Karpas-422 (cell line): Measurements from ENCODE around the gene GCNA. TPM values are rescaled to one million over a fixed set of nuclear protein-coding genes. Genes with fewer than 3 reads are reported as not detected.

Experiments
- DNase-seq: peaks from one replicate; pipeline ENCODE4 v3.0.0-alpha.2; 2015
- H2AFZ ChIP-seq: fragments of 200-600 bp; sonication (generic); 2 replicates; pipeline ENCODE4 v1.6.1; 2014; ENCODE audit warnings: antibody characterized with exemption, low read length, mixed read lengths
- H3K27ac ChIP-seq: fragments of 200-600 bp; sonication (generic); 2 replicates; pipeline ENCODE4 v1.5.1; 2014; ENCODE audit warnings: mild to moderate bottlenecking, low read length, moderate library complexity
- H3K27me3 ChIP-seq: fragments of 200-600 bp; sonication (generic); 2 replicates; pipeline ENCODE4 v1.6.1; 2014; ENCODE audit warnings: low read length, mixed read lengths
- H3K36me3 ChIP-seq: fragments of 200-600 bp; sonication (generic); 2 replicates; pipeline ENCODE4 v1.6.1; 2014; ENCODE audit warnings: low read length, mixed read lengths; ENCODE audit not compliant: insufficient read depth
- H3K4me1 ChIP-seq: fragments of 200-600 bp; sonication (generic); 2 replicates; pipeline ENCODE4 v1.6.1; 2014; ENCODE audit warnings: mild to moderate bottlenecking, low read length, mixed read lengths
- H3K4me2 ChIP-seq: fragments of 200-600 bp; sonication (generic); 2 replicates; pipeline ENCODE4 v1.6.1; 2014; ENCODE audit warnings: low read length, low read depth, mild to moderate bottlenecking; ENCODE audit not compliant: poor library complexity, severe bottlenecking
- H3K4me3 ChIP-seq: fragments of 200-600 bp; sonication (generic); 2 replicates; pipeline ENCODE4 v1.5.1; 2014; ENCODE audit warnings: mild to moderate bottlenecking, antibody characterized with exemption, low read length, mixed read lengths
- H3K79me2 ChIP-seq: fragments of 200-600 bp; sonication (generic); 2 replicates; pipeline ENCODE4 v1.6.1; 2014; ENCODE audit warnings: mild to moderate bottlenecking, low read length, mixed read lengths
- H3K9ac ChIP-seq: fragments of 200-600 bp; sonication (generic); 2 replicates; pipeline ENCODE4 v1.6.0; 2014; ENCODE audit warnings: low read length
- H3K9me2 ChIP-seq: fragments of 200-600 bp; sonication (generic), shearing (Covaris generic); replicated peaks from 2 replicates; pipeline ENCODE4 v1.6.0; 2014; ENCODE audit warnings: mild to moderate bottlenecking, low read length, moderate library complexity; ENCODE audit not compliant: insufficient read depth
- H3K9me3 ChIP-seq: fragments of 300-700, 200-600 bp; sonication (generic); 2 replicates; pipeline ENCODE4 v1.6.1; 2014; ENCODE audit warnings: low read length, mixed read lengths
- H4K20me1 ChIP-seq: fragments of 200-600 bp; sonication (generic); 2 replicates; pipeline ENCODE4 v1.6.1; 2014; ENCODE audit warnings: mild to moderate bottlenecking, antibody characterized with exemption, low read length, low read depth; ENCODE audit not compliant: insufficient read depth
- total RNA-seq: library from RNA; depleted of rRNA; stranded (reverse); fragments of >200 nt; shearing (Covaris generic); gene quantifications from 2 replicates; pipeline ENCODE4 v1.2.3, GENCODE V29; 2014; ENCODE audit warnings: low replicate concordance

GCNA gene
- total RNA-seq, 1 experiment from 2014 or later = 5.4 TPM

GRCh38 chrX:71629467-71629866 lies 51.2 kb downstream of the GCNA start:
- Histone ChIP-seq H2AFZ (no peak overlapping the region), H3K79me2 (no peaks in the 10 kb centered on the region), H3K27me3 (no peaks in the 10 kb centered on the region), H4K20me1 (no peaks in the 10 kb centered on the region), H3K9me2 (no peaks in the 10 kb centered on the region), H3K4me1 (peaks cover 14% of the 10 kb centered on the region), H3K4me2 (peak overlapping the region; percentile 60), H3K9ac (peak overlapping the region; percentile 43; the same call in 1 of the 2 replicates), H3K27ac (no peak overlapping the region), H3K9me3 (no peaks in the 10 kb centered on the region), H3K4me3 (peak overlapping the region; percentile 13; the same call in 1 of the 2 replicates), H3K36me3 (no peaks in the 10 kb centered on the region)
- peak; percentile 71 for DNase-seq

- no peak overlapping the region for H3K4me2 ChIP-seq
Measured at GRCh38 chrX:71632923-71633657, 54.9 kb downstream of the GCNA start.

GRCh38 chrX:71634366-71634765 lies 56.1 kb downstream of the GCNA start:
- no peaks in the 10 kb centered on the region for H3K9me2 ChIP-seq
- no peak for DNase-seq
- H3K27me3 ChIP-seq = no peaks in the 10 kb centered on the region
- no peak overlapping the region for H3K4me2 ChIP-seq
- H3K27ac ChIP-seq = no peak overlapping the region
- H3K9me3 ChIP-seq = no peaks in the 10 kb centered on the region
- no peak overlapping the region for H3K4me3 ChIP-seq
- H4K20me1 ChIP-seq = no peaks in the 10 kb centered on the region
- H3K4me1 ChIP-seq = peaks cover 13% of the 10 kb centered on the region
- H3K79me2 ChIP-seq = no peaks in the 10 kb centered on the region
- H3K9ac ChIP-seq = no peak overlapping the region
- no peak overlapping the region for H2AFZ ChIP-seq
- H3K36me3 ChIP-seq = no peaks in the 10 kb centered on the region

More at GRCh38 chrX:71632923-71633657, 54.9 kb downstream of the GCNA start:
- Histone ChIP-seq H2AFZ (no peak overlapping the region), H3K9me2 (no peaks in the 10 kb centered on the region), H3K79me2 (no peaks in the 10 kb centered on the region), H3K36me3 (no peaks in the 10 kb centered on the region), H3K9me3 (no peaks in the 10 kb centered on the region), H3K4me1 (peaks cover 21% of the 10 kb centered on the region), H4K20me1 (no peaks in the 10 kb centered on the region), H3K9ac (no peak overlapping the region), H3K27ac (no peak overlapping the region), H3K27me3 (no peaks in the 10 kb centered on the region), H3K4me3 (no peak overlapping the region)
- DNase-seq = no peak

GRCh38 chrX:71636438-71637252 lies 58.4 kb downstream of the GCNA start:
- H3K4me3 ChIP-seq = no peak overlapping the region

GRCh38 chrX:71637253-71637618 lies 59.0 kb downstream of the GCNA start:
- Histone ChIP-seq H3K9me2 (no peaks in the 10 kb centered on the region), H3K79me2 (no peaks in the 10 kb centered on the region), H3K27me3 (no peaks in the 10 kb centered on the region), H3K4me1 (peaks cover 7% of the 10 kb centered on the region), H3K36me3 (no peaks in the 10 kb centered on the region), H4K20me1 (no peaks in the 10 kb centered on the region), H3K4me3 (no peak overlapping the region), H3K9me3 (no peaks in the 10 kb centered on the region), H2AFZ (no peak overlapping the region), H3K9ac (no peak overlapping the region), H3K4me2 (no peak overlapping the region), H3K27ac (no peak overlapping the region)
- no peak for DNase-seq

More at GRCh38 chrX:71636438-71637252, 58.4 kb downstream of the GCNA start:
- no peak overlapping the region for H2AFZ ChIP-seq
- no peaks in the 10 kb centered on the region for H3K36me3 ChIP-seq
- no peak overlapping the region for H3K27ac ChIP-seq
- no peaks in the 10 kb centered on the region for H3K9me3 ChIP-seq
- no peaks in the 10 kb centered on the region for H3K27me3 ChIP-seq
- no peaks in the 10 kb centered on the region for H4K20me1 ChIP-seq
- DNase-seq = no peak
- H3K9ac ChIP-seq = no peak overlapping the region
- no peaks in the 10 kb centered on the region for H3K9me2 ChIP-seq
- H3K79me2 ChIP-seq = no peaks in the 10 kb centered on the region
- no peak overlapping the region for H3K4me2 ChIP-seq
- peaks cover 7% of the 10 kb centered on the region for H3K4me1 ChIP-seq

GRCh38 chrX:71637848-71638247 lies 59.6 kb downstream of the GCNA start:
- Histone ChIP-seq H3K27ac (no peak overlapping the region), H3K27me3 (no peaks in the 10 kb centered on the region), H3K4me2 (no peak overlapping the region), H2AFZ (no peak overlapping the region), H3K36me3 (no peaks in the 10 kb centered on the region), H4K20me1 (no peaks in the 10 kb centered on the region), H3K4me3 (no peak overlapping the region), H3K9ac (no peak overlapping the region), H3K9me3 (no peaks in the 10 kb centered on the region), H3K9me2 (no peaks in the 10 kb centered on the region), H3K79me2 (no peaks in the 10 kb centered on the region), H3K4me1 (peaks cover 7% of the 10 kb centered on the region)
- DNase-seq = no peak

GRCh38 chrX:71638409-71638808 lies 60.2 kb downstream of the GCNA start:
- DNase-seq = no peak
- Histone ChIP-seq H4K20me1 (no peaks in the 10 kb centered on the region), H3K9me2 (no peaks in the 10 kb centered on the region), H3K27ac (no peak overlapping the region), H3K27me3 (no peaks in the 10 kb centered on the region), H3K9me3 (no peaks in the 10 kb centered on the region), H3K4me3 (no peak overlapping the region), H3K9ac (no peak overlapping the region), H3K4me1 (peaks cover 7% of the 10 kb centered on the region), H3K79me2 (no peaks in the 10 kb centered on the region), H2AFZ (no peak overlapping the region), H3K4me2 (no peak overlapping the region), H3K36me3 (no peaks in the 10 kb centered on the region)

- no peak for DNase-seq
Measured at GRCh38 chrX:71640002-71640401, 61.8 kb downstream of the GCNA start.

More at GRCh38 chrX:71640002-71640401, 61.8 kb downstream of the GCNA start:
- H3K27me3 ChIP-seq = no peaks in the 10 kb centered on the region
- H2AFZ ChIP-seq = no peak overlapping the region
- H3K36me3 ChIP-seq = no peaks in the 10 kb centered on the region
- no peak overlapping the region for H3K4me2 ChIP-seq
- no peaks in the 10 kb centered on the region for H4K20me1 ChIP-seq
- no peaks in the 10 kb centered on the region for H3K9me3 ChIP-seq
- no peak overlapping the region for H3K9ac ChIP-seq
- no peaks in the 10 kb centered on the region for H3K79me2 ChIP-seq
- H3K4me3 ChIP-seq = no peak overlapping the region
- H3K4me1 ChIP-seq = peaks cover 7% of the 10 kb centered on the region
- H3K9me2 ChIP-seq = no peaks in the 10 kb centered on the region
- H3K27ac ChIP-seq = no peak overlapping the region
